ENCODE results near the gene PDIA5.

PDIA5 gene

GRCh38 chr3:123168122-123168521, 101.3 kb downstream of the PDIA5 start:
- no peak overlapping the region for H3K4me3 ChIP-seq (ENCODE audit: low read length)
- H3K36me3 ChIP-seq (ENCODE audit: insufficient read depth, low read depth, low read length), result peaks cover 20% of the 10 kb centered on the region
- H3K4me1 ChIP-seq (ENCODE audit: insufficient read depth, low read length), result no peaks in the 10 kb centered on the region
- H3K27ac ChIP-seq (ENCODE audit: low read length), result no peak overlapping the region
- H3K9ac ChIP-seq (ENCODE audit: low read depth, low read length), result no peak overlapping the region
- H3K9me3 ChIP-seq (ENCODE audit: insufficient read depth, low read depth, low read length), result no peaks in the 10 kb centered on the region
- no peaks in the 10 kb centered on the region for H3K27me3 ChIP-seq (ENCODE audit: insufficient read depth, low read length)

- no peaks in the 10 kb centered on the region for H3K27me3 ChIP-seq (ENCODE audit: insufficient read depth, low read length)
- no peak overlapping the region for H3K27ac ChIP-seq (ENCODE audit: low read length)
- peaks cover 20% of the 10 kb centered on the region for H3K36me3 ChIP-seq (ENCODE audit: insufficient read depth, low read depth, low read length)
- H3K9ac ChIP-seq (ENCODE audit: low read depth, low read length), result no peak overlapping the region
- no peaks in the 10 kb centered on the region for H3K9me3 ChIP-seq (ENCODE audit: insufficient read depth, low read depth, low read length)
- no peaks in the 10 kb centered on the region for H3K4me1 ChIP-seq (ENCODE audit: insufficient read depth, low read length)
- H3K4me3 ChIP-seq (ENCODE audit: low read length), result no peak overlapping the region
These were observed 101.8 kb downstream of the PDIA5 start for GRCh38 chr3:123168605-123169004.

DNA sequence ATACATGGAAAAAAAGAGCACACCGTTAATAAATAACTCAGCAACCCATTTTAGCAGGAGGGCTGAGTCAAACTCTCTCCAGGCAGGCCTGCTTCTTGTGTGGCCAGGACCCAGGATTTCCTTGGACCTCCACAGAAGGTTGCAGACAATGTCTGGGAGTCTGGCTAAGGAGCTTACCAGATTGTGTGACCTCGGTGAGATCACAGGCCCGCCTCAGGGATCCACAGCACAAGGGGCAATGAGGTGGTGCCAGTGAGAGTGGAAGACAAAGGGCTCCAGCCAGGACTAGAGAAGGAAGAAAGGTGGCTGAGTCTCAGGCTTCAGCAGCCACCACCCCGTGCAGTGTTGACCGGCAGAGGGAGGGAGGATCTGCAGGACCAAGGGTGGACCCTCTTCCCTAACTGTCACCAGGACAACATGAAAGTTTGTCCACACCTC, 102.7 kb downstream of the PDIA5 start:
- no peak overlapping the region for H3K9ac ChIP-seq (ENCODE audit: low read depth, low read length)
- no peaks in the 10 kb centered on the region for H3K27me3 ChIP-seq (ENCODE audit: insufficient read depth, low read length)
- peaks cover under 1% of the 10 kb centered on the region; the same call in 1 of the 2 replicates for H3K4me1 ChIP-seq (ENCODE audit: insufficient read depth, low read length)
- H3K27ac ChIP-seq (ENCODE audit: low read length), result no peak overlapping the region
- no peaks in the 10 kb centered on the region for H3K9me3 ChIP-seq (ENCODE audit: insufficient read depth, low read depth, low read length)
- no peak overlapping the region for H3K4me3 ChIP-seq (ENCODE audit: low read length)
- H3K36me3 ChIP-seq (ENCODE audit: insufficient read depth, low read depth, low read length), result peaks cover 15% of the 10 kb centered on the region

GRCh38 chr3:123169930-123170329, 103.1 kb downstream of the PDIA5 start:
- Histone ChIP-seq H3K4me1 (ENCODE audit: insufficient read depth, low read length) (peaks cover 3% of the 10 kb centered on the region; the same call in 1 of the 2 replicates), H3K27ac (ENCODE audit: low read length) (no peak overlapping the region), H3K9ac (ENCODE audit: low read depth, low read length) (no peak overlapping the region)

DNA sequence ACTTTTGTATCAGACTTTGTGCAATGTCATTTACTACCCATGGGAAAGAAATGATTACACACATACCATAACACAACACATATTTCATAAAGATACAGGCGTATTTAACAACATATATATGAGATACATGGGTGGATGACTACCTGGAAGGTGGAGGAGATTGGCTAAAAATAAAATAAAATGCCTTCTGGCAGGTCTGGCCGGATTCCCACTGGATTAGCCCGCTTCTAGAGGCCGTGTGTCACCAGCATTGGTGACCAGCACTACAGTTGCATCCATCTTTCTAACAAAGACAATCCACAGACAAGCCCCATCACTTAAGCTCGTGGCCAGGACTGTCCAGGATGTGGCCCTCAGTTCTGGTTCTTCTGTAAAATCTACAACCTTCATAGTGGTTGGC, 114.0 kb downstream of the PDIA5 start:
- H3K36me3 ChIP-seq (ENCODE audit: insufficient read depth, low read depth, low read length), result no peaks in the 10 kb centered on the region
- H3K27ac ChIP-seq (ENCODE audit: low read length), result no peak overlapping the region
- no peaks in the 10 kb centered on the region for H3K27me3 ChIP-seq (ENCODE audit: insufficient read depth, low read length)
- no peak overlapping the region for H3K4me3 ChIP-seq (ENCODE audit: low read length)
- H3K9me3 ChIP-seq (ENCODE audit: insufficient read depth, low read depth, low read length), result no peaks in the 10 kb centered on the region
- no peak overlapping the region for H3K9ac ChIP-seq (ENCODE audit: low read depth, low read length)
- H3K4me1 ChIP-seq (ENCODE audit: insufficient read depth, low read length), result no peaks in the 10 kb centered on the region

More at GRCh38 chr3:123169930-123170329, 103.1 kb downstream of the PDIA5 start:
- Histone ChIP-seq H3K27me3 (ENCODE audit: insufficient read depth, low read length) (no peaks in the 10 kb centered on the region), H3K36me3 (ENCODE audit: insufficient read depth, low read depth, low read length) (peaks cover 10% of the 10 kb centered on the region), H3K4me3 (ENCODE audit: low read length) (no peak overlapping the region), H3K9me3 (ENCODE audit: insufficient read depth, low read depth, low read length) (no peaks in the 10 kb centered on the region)

- Histone ChIP-seq H3K27ac (ENCODE audit: low read length) (no peak overlapping the region), H3K27me3 (ENCODE audit: insufficient read depth, low read length) (no peaks in the 10 kb centered on the region), H3K9me3 (ENCODE audit: insufficient read depth, low read depth, low read length) (no peaks in the 10 kb centered on the region), H3K36me3 (ENCODE audit: insufficient read depth, low read depth, low read length) (no peaks in the 10 kb centered on the region), H3K4me1 (ENCODE audit: insufficient read depth, low read length) (no peaks in the 10 kb centered on the region), H3K9ac (ENCODE audit: low read depth, low read length) (no peak overlapping the region), H3K4me3 (ENCODE audit: low read length) (no peak overlapping the region)
These were observed 119.9 kb downstream of the PDIA5 start for GRCh38 chr3:123186695-123187094.

DNA sequence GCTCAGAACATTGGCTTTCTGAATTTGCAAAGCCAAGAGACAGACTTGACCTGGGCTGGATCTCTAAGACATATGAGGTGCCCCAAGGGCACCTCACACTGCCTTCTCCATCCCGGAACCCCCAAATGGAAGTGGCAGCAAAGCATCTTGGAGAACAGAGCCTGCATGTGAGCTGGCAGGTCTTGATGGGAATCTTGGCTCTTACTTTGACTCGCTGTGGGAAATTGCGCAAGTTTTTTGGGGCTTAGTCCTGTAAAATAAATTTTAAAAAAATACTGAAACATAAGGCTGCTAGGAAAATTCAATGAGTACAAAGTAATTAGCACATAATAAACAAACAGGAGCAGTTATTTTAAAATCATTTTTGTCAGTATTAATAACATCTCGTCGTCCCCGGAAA, 121.2 kb downstream of the PDIA5 start:
- Histone ChIP-seq H3K27ac (ENCODE audit: low read length) (no peak overlapping the region), H3K9ac (ENCODE audit: low read depth, low read length) (no peak overlapping the region), H3K36me3 (ENCODE audit: insufficient read depth, low read depth, low read length) (no peaks in the 10 kb centered on the region), H3K9me3 (ENCODE audit: insufficient read depth, low read depth, low read length) (no peaks in the 10 kb centered on the region), H3K4me3 (ENCODE audit: low read length) (no peak overlapping the region), H3K4me1 (ENCODE audit: insufficient read depth, low read length) (no peaks in the 10 kb centered on the region), H3K27me3 (ENCODE audit: insufficient read depth, low read length) (no peaks in the 10 kb centered on the region)

- Histone ChIP-seq H3K27ac (ENCODE audit: low read length) (no peak overlapping the region), H3K9ac (ENCODE audit: low read depth, low read length) (no peak overlapping the region)
These were observed 126.8 kb downstream of the PDIA5 start for GRCh38 chr3:123193448-123194101.

DNA sequence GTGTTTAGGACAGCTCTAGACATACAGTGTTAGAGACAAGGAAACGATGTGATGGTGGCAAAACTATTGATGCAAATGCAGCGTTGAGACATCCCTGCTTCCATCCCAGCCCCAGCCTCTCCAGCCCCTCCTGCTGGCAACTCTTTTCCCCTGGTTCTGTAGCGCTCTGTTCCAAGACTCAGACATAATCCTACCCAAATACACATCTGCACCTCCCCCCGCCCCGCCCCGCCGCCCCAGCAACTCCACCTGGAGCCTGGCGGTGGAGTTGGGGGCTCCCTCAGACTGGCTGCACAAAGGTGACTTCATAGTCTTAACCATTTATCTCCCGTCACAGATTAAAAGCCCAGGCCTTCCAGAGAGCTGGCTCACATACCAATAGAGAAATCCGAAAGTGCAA, 127.7 kb downstream of the PDIA5 start:
- Histone ChIP-seq H3K27me3 (ENCODE audit: insufficient read depth, low read length) (no peaks in the 10 kb centered on the region), H3K4me3 (ENCODE audit: low read length) (no peak overlapping the region), H3K9ac (ENCODE audit: low read depth, low read length) (no peak overlapping the region), H3K27ac (ENCODE audit: low read length) (no peak overlapping the region), H3K36me3 (ENCODE audit: insufficient read depth, low read depth, low read length) (no peaks in the 10 kb centered on the region), H3K9me3 (ENCODE audit: insufficient read depth, low read depth, low read length) (no peaks in the 10 kb centered on the region), H3K4me1 (ENCODE audit: insufficient read depth, low read length) (peaks cover 6% of the 10 kb centered on the region; the same call in 1 of the 2 replicates)

More at GRCh38 chr3:123193448-123194101, 126.8 kb downstream of the PDIA5 start:
- H3K36me3 ChIP-seq (ENCODE audit: insufficient read depth, low read depth, low read length), result no peaks in the 10 kb centered on the region
- peaks cover 6% of the 10 kb centered on the region; the same call in 1 of the 2 replicates for H3K4me1 ChIP-seq (ENCODE audit: insufficient read depth, low read length)
- H3K4me3 ChIP-seq (ENCODE audit: low read length), result no peak overlapping the region
- no peaks in the 10 kb centered on the region for H3K9me3 ChIP-seq (ENCODE audit: insufficient read depth, low read depth, low read length)
- no peaks in the 10 kb centered on the region for H3K27me3 ChIP-seq (ENCODE audit: insufficient read depth, low read length)

GRCh38 chr3:123198372-123198771, 131.5 kb downstream of the PDIA5 start:
- no peaks in the 10 kb centered on the region for H3K9me3 ChIP-seq (ENCODE audit: insufficient read depth, low read depth, low read length)
- H3K27me3 ChIP-seq (ENCODE audit: insufficient read depth, low read length), result no peaks in the 10 kb centered on the region
- no peak overlapping the region for H3K27ac ChIP-seq (ENCODE audit: low read length)
- H3K9ac ChIP-seq (ENCODE audit: low read depth, low read length), result no peak overlapping the region
- H3K36me3 ChIP-seq (ENCODE audit: insufficient read depth, low read depth, low read length), result no peaks in the 10 kb centered on the region
- no peak overlapping the region for H3K4me3 ChIP-seq (ENCODE audit: low read length)
- peaks cover 12% of the 10 kb centered on the region for H3K4me1 ChIP-seq (ENCODE audit: insufficient read depth, low read length)

DNA sequence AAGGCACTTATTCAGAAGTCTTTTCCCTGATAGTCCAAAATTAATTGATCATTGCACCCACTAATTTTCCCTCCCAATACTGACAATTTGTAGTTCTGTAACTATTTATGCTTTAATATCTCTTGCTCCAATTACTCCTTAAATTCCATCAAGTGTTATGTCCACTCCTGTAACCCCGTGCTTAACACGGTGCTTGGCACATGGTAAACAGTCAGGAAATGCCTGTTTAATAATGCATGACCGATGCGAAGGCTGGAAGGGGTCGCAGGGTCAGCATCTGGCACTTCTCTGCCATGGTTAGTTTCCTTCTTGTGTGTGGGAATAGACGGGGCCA, 134.4 kb downstream of the PDIA5 start:
- peak overlapping the region; percentile 98 for H3K4me3 ChIP-seq (ENCODE audit: low read length)
- no peaks in the 10 kb centered on the region for H3K27me3 ChIP-seq (ENCODE audit: insufficient read depth, low read length)
- H3K9me3 ChIP-seq (ENCODE audit: insufficient read depth, low read depth, low read length), result no peaks in the 10 kb centered on the region
- peak overlapping the region; percentile 18 for H3K27ac ChIP-seq (ENCODE audit: low read length)
- no peaks in the 10 kb centered on the region for H3K36me3 ChIP-seq (ENCODE audit: insufficient read depth, low read depth, low read length)
- peak overlapping the region; percentile 83; the same call in 1 of the 2 replicates for H3K9ac ChIP-seq (ENCODE audit: low read depth, low read length)
- H3K4me1 ChIP-seq (ENCODE audit: insufficient read depth, low read length), result peaks cover 6% of the 10 kb centered on the region

DNA sequence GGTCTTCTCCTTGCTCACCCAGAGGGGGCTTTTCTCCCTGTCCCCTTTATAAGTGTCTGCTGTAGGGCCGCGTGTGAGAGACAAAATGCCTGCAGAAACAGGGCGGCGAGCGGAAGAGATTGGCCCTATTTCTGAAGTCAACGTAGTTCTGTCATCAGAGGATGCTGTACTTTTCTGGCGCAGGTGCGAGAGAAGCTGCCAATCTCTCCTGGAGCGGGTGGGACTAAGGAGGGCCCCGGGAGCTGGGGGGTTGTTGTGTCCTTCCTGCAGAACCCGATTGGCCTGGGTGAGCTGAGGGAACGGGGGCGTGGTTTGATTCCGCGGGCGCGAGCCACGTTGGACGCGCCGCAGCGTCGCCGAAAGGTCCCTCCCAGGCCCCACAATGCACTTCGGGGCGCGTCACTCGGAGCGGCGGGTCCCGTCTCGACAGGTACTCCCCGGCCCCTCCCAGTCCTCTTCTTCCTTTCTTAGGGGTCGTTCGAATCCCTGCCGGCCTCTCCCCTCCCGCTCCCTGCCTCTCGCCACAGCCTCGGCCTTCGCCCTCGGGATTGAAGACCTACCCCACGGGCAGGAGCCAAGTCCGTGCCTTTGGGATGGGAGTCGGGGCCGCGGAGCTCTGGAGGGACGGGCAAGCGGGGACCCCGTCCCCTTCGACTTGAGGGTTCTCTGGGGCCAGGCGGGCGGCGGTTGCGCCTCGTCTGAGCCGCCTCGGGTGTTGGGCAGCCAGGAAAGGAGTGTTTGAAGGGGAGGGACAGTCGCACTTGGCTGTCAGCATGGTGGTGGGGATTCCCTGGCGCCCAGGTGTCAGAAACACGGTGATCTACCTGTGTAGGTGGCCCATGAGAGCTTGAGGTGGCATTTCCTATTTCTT, 135.0 kb downstream of the PDIA5 start, which contains the start of gene SEC22A:
Gene SEC22A (plus strand): TSS at position 387 of the 871 bp plus-strand sequence. CDS start 7,275 bp downstream, outside the sequence.
- Histone ChIP-seq H3K9me3 (ENCODE audit: insufficient read depth, low read depth, low read length) (no peaks in the 10 kb centered on the region), H3K9ac (ENCODE audit: low read depth, low read length) (peak within 1 kb of the TSS; percentile 92), H3K36me3 (ENCODE audit: insufficient read depth, low read depth, low read length) (no peaks in the 10 kb centered on the region), H3K27ac (ENCODE audit: low read length) (peak within 1 kb of the TSS; percentile 79), H3K4me1 (ENCODE audit: insufficient read depth, low read length) (peaks cover 6% of the 10 kb centered on the region), H3K27me3 (ENCODE audit: insufficient read depth, low read length) (no peaks in the 10 kb centered on the region), H3K4me3 (ENCODE audit: low read length) (peak within 1 kb of the TSS; percentile 98)

All from iPS-20b (cell line).